HEK293 (cell line): ENCODE data around the gene KLHL14.

Source experiments
- CTCF ChIP-seq: fragments of 450-650 bp; formaldehyde crosslinking; IDR thresholded peaks from 2 replicates; pipeline ENCODE4 v1.5.1; 2016; ENCODE audit warnings: missing biosample characterization, missing genetic modification characterization
- ELK4 ChIP-seq: IDR thresholded peaks from 2 replicates; pipeline ENCODE4 v1.6.1; 2011; ENCODE audit warnings: mild to moderate bottlenecking, low read depth, low read length, borderline replicate concordance
- HOXA7 ChIP-seq: sonication (generic); formaldehyde crosslinking; IDR thresholded peaks from 2 replicates; pipeline ENCODE4 v1.8.1; 2022; ENCODE audit warnings: missing genetic modification reagents, borderline replicate concordance
- ZBTB26 ChIP-seq: fragments of 450-650 bp; formaldehyde crosslinking; optimal IDR thresholded peaks from 2 replicates; pipeline ENCODE3; 2016; ENCODE audit warnings: missing biosample characterization, mild to moderate bottlenecking, missing genetic modification characterization
- ZNF239 ChIP-seq: fragments of 450-650 bp; formaldehyde crosslinking; IDR thresholded peaks from 2 replicates; pipeline ENCODE4 v1.5.1; 2016; ENCODE audit warnings: missing biosample characterization, missing genetic modification characterization

GRCh38 chr18:32771169-32771751 lies 1.6 kb downstream of the KLHL14 start:
- TF ChIP-seq CTCF (tag by site-specific recombination) (peak; percentile 8; the same call in 1 of the 2 replicates), ZBTB26 (tag by site-specific recombination) (peak; percentile 45), HOXA7 (CRISPR knock-in tag) (no peak), ELK4 (no peak), ZNF239 (tag by site-specific recombination) (no peak)
